ENCODE measurements around the gene C2orf68. TPM values are rescaled to one million over a fixed set of nuclear protein-coding genes. Genes with fewer than 3 reads are reported as not detected.
"Not testable (repeated sequence)": the region's sequence is repeated elsewhere in the genome, so short reads cannot be mapped to it uniquely, and the experiment has no call there.

C2orf68 gene
- total RNA-seq, 4 donors from 2014 or later, result 12.3 to 21.0 (median 19.8) TPM

GRCh38 chr2:85560812-85561279 lies 51.0 kb downstream of the C2orf68 start:
- H3K27ac ChIP-seq, result peak overlapping the region; percentile 70 to 90 (median 88)
- no peak for ATAC-seq
- peaks cover 0 to 32% of the 10 kb centered on the region in 2 donors for H3K36me3 ChIP-seq
- H3K4me3 ChIP-seq, result peak overlapping the region; percentile 77 to 82
- TF ChIP-seq POLR2A (IDR thresholded peaks at IDR 0.05) (no peak), POLR2AphosphoS5 (IDR thresholded peaks at IDR 0.05) (no peak), CTCF (IDR thresholded peaks at IDR 0.05) (no peak), EP300 (IDR thresholded peaks at IDR 0.05) (no peak)
- 0 to 5% methylated on average over 2 to 5 of the region's 14 CpGs for WGBS, 2 donors (ENCODE audit: low coverage in 1 of 2)
- peaks cover 0 to 30% (median 10%) of the 10 kb centered on the region in 3 donors for H3K4me1 ChIP-seq
- no peaks in the 10 kb centered on the region for H3K9me3 ChIP-seq
- no peaks in the 10 kb centered on the region for H3K27me3 ChIP-seq

- H3K36me3 ChIP-seq, result peaks cover 0 to 36% of the 10 kb centered on the region in 2 donors
- peak overlapping the region; percentile 77 to 82 for H3K4me3 ChIP-seq
- H3K27ac ChIP-seq, result peak overlapping the region in 2 of 4 donors; percentile 88 to 90
- not testable (repeated sequence) for ATAC-seq, H3K27me3 ChIP-seq, H3K9me3 ChIP-seq
- WGBS, 2 donors (ENCODE audit: low coverage in 1 of 2), result 78 to 85% methylated on average over 8 to 9 of the region's 12 CpGs
- peaks cover 0 to 30% (median 10%) of the 10 kb centered on the region in 3 donors for H3K4me1 ChIP-seq
These were observed 51.5 kb downstream of the C2orf68 start for GRCh38 chr2:85560403-85560726.

GRCh38 chr2:85558160-85558559 lies 53.7 kb downstream of the C2orf68 start:
- TF ChIP-seq CTCF (IDR thresholded peaks at IDR 0.05) (no peak), POLR2AphosphoS5 (IDR thresholded peaks at IDR 0.05) (no peak), POLR2A (IDR thresholded peaks at IDR 0.05) (no peak), EP300 (IDR thresholded peaks at IDR 0.05) (no peak)
- no peak for ATAC-seq
- Histone ChIP-seq H3K27ac (no peak overlapping the region), H3K9me3 (no peaks in the 10 kb centered on the region), H3K27me3 (no peaks in the 10 kb centered on the region), H3K36me3 (peaks cover 0 to 59% of the 10 kb centered on the region in 2 donors), H3K4me3 (no peak overlapping the region), H3K4me1 (peaks cover 0 to 30% (median 10%) of the 10 kb centered on the region in 3 donors)
- 100% methylated on average over 1 of the region's 1 CpG for WGBS, 2 donors (ENCODE audit: low coverage in 1 of 2)

GRCh38 chr2:85557130-85557529 lies 54.7 kb downstream of the C2orf68 start:
- ATAC-seq, result no peak
- Histone ChIP-seq H3K36me3 (peaks cover 0 to 69% of the 10 kb centered on the region in 2 donors), H3K4me1 (peaks cover 0 to 31% (median 10%) of the 10 kb centered on the region in 3 donors), H3K9me3 (no peaks in the 10 kb centered on the region), H3K4me3 (no peak overlapping the region), H3K27me3 (no peaks in the 10 kb centered on the region), H3K27ac (no peak overlapping the region)
- TF ChIP-seq CTCF (IDR thresholded peaks at IDR 0.05), result no peak
- TF ChIP-seq POLR2AphosphoS5 (IDR thresholded peaks at IDR 0.05), result no peak
- TF ChIP-seq EP300 (IDR thresholded peaks at IDR 0.05), result no peak
- TF ChIP-seq POLR2A (IDR thresholded peaks at IDR 0.05), result no peak
- 85 to 88% methylated on average over 3 to 5 of the region's 5 CpGs for WGBS, 2 donors (ENCODE audit: low coverage in 1 of 2)

Small RNA genes within 50 kb of the gene (small RNA-seq; reads per million reads assigned to genes)
- 0 reads per million in 4 donors for gene RN7SL126P

Other genes with a start within 250 kb of the C2orf68 start
- gene CAPG, start 201.7 kb downstream of the C2orf68 start, total RNA-seq, result 10 to 100 TPM; 42.2 to 69.2 (median 60.2) TPM
- gene SH2D6, start 193.4 kb downstream of the C2orf68 start, total RNA-seq, result not detected
- gene MAT2A, start 72.9 kb downstream of the C2orf68 start, total RNA-seq, result 100 to 1,000 TPM in 2 of 4 donors, 10 to 100 TPM in 2; 68.5 to 295 (median 130) TPM
- gene GGCX, start 50.6 kb downstream of the C2orf68 start, total RNA-seq, result 10 to 100 TPM; 16.2 to 29.3 (median 24.3) TPM
- 10 to 100 TPM in 2 of 4 donors, 1 to 10 TPM in 1, not detected in 1; 4.9 to 30.5 (median 13.6) TPM for gene VAMP8, start 34.5 kb downstream of the C2orf68 start, total RNA-seq
- gene VAMP5, start 27.6 kb downstream of the C2orf68 start, total RNA-seq, result 10 to 100 TPM; 37.6 to 56.5 (median 51.2) TPM
- gene RNF181, start 16.3 kb downstream of the C2orf68 start, total RNA-seq, result 100 to 1,000 TPM; 113 to 174 (median 148) TPM
- gene TMEM150A, start 9.4 kb downstream of the C2orf68 start, total RNA-seq, result 10 to 100 TPM; 17.6 to 26.9 (median 19.9) TPM
- gene USP39, start 4.1 kb upstream of the C2orf68 start, total RNA-seq, result 10 to 100 TPM; 41.7 to 82.2 (median 56.7) TPM
- not detected for gene SFTPB, start 56.1 kb upstream of the C2orf68 start, total RNA-seq
- gene GNLY, start 82.3 kb upstream of the C2orf68 start, total RNA-seq, result 1 to 10 TPM in 1 of 4 donors, under 1 TPM in 1, not detected in 2; 0.54 to 3.1 TPM
- 10 to 100 TPM; 34.5 to 79.5 (median 59.6) TPM for gene ATOH8, start 141.9 kb upstream of the C2orf68 start, total RNA-seq

All from gastroesophageal sphincter (tissue), 4 donors.